ENCODE data around the gene CNEP1R1.
A peak's percentile ranks its signal among the peaks of the same experiment; 100 is the strongest.
"Not testable (repeated sequence)": the region's sequence is repeated elsewhere in the genome, so short reads cannot be mapped to it uniquely, and the experiment has no call there.

Gene CNEP1R1, protein sequence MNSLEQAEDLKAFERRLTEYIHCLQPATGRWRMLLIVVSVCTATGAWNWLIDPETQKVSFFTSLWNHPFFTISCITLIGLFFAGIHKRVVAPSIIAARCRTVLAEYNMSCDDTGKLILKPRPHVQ

DNA sequence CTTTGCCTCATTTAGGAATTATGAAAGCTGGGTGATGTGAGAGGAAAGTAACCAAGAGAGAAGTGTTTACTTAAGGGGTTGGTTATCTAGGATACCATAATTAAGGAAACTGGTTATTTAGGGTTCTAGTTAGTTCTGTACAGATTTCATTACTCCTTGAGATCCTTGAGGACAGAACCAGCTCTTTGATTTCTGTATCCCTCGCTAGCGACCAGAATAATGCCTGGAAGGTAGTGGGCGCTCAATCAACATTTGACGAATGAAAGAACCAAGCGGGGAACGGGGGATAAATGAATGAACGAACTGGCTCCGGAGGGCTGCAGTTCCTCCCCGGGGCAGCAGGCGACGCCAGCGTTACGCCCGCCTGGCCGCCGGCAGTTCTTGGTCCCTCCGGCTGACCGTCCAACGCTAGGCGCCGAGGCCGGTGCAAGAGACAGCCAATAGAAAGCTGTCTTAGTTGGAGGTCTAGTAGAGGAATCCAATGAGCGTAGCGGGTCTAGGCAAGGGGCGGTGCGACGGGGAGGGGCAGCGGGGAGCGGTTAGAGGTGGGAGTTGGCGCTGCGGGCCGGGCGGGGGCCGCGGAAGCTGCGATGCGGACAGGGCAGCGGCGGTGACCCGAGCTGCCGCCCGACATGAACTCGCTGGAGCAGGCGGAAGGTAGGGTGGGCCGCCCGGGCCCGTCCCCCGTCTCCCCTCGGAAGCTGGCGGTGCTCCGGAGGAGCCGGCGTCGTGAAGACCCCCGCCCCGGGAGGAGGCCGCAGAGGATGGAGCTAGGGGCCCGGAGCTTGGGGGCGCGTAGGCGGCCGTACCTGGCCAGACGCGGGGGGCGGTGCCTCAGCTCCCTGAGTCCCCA is at the start of gene CNEP1R1:
Gene CNEP1R1, plus strand, starts transcription at position 542 of the 853 bp plus-strand sequence. Its CDS starts 91 bp downstream, at position 633.
- peak; percentile 97 for DNase-seq (ENCODE audit: low spot score)

DNA sequence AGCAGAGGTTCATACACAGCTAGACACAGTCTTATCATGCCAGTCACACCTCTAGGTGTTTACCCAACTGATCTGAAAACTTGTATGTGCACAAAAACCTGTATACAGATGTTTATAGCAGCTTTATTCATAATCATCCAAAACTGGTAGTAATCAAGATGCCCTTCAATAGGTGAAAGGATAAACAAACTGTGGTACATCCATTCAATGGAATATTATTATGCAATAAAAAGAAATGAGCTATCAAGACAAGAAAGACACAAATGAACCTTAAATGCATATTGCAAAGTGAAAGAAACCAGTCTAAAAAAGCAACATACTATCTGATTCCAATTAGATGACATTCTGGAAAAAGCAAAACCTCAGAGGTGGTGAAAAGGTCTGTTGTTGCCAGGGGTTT is 47.6 kb upstream of the CNEP1R1 start:
- DNase-seq (ENCODE audit: low spot score), result no peak

DNA sequence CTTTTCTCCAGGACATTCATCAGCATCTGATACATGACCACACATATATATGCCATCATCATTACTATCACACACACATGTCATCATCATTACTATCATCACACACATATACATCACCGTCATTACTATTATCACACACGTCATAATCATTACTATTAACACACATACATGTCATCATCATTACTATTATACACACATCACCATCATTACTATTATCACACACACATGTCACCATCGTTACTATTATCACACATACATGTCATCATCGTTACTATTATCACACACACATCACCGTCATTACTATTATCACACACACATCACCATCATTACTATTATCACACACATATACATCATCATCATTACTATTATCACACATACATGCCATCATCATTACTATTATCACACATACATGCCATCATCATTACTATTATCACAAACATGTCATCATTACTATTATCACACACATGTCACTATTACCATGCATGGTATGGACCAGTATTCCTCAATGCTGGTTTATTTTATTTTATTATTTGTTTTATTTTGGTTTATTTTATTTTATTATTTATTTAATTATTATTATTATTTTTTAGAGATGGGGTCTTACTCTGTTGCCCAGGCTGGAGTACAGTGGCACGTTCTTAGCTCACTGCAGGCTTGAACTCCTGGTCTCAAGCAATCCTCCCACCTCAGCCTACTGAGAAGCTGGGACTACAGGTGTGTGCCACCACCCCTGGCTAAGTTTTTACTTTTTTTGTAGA is 46.3 kb upstream of the CNEP1R1 start:
- no peak for DNase-seq (ENCODE audit: low spot score)

DNA sequence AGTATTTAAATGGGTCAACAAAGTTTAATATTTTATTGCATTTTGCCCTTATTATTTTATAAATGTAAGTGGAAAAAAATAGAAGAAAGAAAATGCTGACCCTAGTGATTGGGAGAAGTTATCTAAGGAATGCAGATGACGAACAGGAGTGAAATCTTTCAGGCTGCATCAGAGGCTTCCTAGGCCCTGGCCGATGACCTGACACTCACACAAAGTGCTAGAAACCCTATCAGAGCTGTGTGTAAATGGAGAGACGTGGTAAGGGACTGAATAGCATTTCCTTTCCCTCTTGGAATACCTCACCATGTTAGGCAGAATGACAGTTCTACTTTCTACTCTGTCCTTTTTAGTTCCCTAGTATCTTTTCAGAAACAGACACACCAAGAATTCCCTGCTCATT is 44.9 kb upstream of the CNEP1R1 start:
- no peak for DNase-seq (ENCODE audit: low spot score)

DNA sequence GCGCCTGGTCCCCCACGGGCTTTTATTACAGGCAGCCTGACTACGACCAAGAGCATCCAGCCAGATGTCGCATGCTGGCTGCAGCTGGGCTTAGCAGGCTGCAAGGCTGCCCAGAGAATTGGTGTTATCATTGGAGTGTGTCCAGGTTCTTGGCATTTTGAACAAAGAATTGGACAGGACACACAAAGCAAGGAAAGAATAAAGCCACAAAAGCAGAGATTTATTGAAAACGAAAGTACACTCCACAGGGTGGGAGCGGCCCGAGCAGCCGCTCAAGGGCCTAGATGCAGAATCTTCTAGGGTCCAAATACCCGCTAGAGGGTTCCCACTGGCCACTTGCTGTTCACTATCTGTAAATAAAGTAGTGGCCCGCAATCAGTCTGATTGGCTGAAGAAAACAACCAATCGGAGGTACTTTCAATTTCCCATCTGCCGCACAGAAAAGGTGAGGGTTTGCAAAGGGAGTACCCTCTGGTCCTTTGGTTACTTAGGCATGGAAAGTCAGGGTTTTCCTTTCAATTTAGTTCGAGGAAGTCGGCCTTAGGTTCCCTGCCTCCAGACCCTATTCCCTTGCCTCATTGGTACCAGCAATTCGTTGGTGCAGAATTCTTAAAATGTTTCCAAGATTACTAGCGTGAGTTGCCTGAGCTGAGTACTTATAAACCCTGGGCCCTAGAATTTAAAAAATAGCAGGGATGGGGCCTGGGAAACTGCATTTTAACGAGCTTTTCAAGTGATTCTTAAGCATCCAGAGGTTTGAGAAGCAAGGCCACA is 38.5 kb upstream of the CNEP1R1 start:
- DNase-seq (ENCODE audit: low spot score), result no peak

DNA sequence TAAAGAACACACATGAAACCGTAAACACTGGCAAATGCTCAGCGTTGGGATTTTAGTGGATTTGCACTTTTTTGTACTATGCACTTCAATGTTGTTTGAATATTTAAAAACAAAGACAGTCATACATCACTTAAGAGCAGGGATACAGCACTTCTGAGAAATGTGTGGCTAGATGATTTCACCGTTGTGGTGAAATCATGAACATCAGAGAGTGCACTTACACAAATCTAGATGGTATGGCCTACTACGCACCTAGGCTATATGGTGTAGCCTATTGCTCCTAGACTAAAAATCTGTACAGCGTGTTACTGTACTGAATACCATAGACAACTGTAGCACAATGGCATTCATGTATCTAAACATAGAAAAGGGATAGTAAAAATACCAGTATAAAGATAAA is 37.6 kb upstream of the CNEP1R1 start:
- DNase-seq (ENCODE audit: low spot score), result no peak

DNA sequence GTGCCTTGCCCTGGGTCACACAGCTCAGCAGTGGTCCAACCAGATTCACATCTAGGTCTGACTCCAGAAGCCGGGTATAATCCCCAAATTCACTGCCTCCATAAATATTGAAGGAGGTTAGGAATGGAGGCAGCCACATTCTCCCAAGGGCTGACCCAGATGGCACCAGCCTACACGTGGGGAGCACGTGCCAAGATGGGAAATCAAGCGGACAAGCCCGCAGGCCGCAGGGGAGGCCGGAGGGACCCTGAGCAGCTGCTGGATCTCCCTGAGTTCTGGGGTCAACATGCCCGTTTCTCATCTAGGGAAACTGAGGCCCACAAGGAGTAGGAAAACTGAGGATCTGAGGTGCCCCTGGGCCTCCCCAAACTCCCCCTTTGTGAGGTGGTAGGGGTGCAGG is 32.2 kb upstream of the CNEP1R1 start:
- DNase-seq (ENCODE audit: low spot score), result no peak

DNA sequence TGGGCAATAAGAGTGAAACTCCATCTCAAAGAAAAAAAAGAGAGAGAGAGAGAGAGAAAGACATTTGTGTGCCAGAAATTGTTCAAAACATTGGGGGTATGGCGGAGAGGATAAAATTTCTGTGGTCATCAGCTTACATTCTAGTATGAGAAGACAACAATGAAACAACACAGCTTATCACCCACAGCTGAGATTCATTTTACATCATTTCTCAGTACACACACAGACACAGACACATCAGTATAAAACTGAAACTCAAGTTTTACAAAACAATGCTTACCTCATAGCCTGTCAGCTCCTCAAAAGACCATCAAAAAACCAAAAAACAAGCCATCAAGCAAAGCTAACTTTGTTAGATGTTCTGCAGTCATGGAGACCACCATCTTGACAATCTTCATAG is 31.4 kb upstream of the CNEP1R1 start:
- DNase-seq (ENCODE audit: low spot score), result no peak

DNA sequence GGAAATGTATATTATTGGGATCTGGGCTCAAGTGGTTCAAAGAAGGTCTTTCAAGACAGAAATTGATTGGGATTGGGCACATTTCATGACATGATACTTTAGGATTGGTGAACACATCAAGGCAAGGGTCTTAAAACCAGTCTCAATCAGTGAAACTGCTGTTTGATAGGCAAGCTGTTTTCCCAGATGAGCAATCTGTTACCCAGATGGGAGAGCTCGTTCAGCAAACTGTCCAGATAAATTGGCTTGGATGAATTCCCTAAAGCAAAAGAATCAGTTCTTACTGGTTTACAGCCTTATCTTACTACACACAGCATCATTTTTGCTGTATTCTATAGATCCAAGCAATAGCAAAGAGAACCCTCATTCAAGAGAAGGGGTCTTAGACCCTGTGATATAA is 31.0 kb upstream of the CNEP1R1 start:
- DNase-seq (ENCODE audit: low spot score), result no peak

DNA sequence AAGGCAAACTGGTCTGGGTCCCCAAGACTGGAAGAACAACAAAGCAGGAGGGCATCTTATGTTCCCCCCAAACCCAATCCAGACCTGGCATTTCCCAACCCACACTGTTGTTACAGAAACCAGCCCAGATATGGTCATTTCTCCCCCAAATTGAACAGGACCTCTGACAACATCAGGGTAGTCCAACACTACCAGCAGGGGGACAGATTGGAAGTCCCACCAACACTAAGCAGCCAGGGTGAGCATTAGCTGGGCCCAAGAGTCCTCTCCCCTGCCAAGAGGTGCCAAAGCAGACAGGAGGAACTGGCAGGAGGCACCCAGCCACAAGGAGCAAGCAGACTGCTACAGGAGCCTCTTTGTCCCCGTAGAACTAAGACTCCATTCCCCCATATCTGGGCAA is 29.3 kb upstream of the CNEP1R1 start:
- DNase-seq (ENCODE audit: low spot score), result no peak

DNA sequence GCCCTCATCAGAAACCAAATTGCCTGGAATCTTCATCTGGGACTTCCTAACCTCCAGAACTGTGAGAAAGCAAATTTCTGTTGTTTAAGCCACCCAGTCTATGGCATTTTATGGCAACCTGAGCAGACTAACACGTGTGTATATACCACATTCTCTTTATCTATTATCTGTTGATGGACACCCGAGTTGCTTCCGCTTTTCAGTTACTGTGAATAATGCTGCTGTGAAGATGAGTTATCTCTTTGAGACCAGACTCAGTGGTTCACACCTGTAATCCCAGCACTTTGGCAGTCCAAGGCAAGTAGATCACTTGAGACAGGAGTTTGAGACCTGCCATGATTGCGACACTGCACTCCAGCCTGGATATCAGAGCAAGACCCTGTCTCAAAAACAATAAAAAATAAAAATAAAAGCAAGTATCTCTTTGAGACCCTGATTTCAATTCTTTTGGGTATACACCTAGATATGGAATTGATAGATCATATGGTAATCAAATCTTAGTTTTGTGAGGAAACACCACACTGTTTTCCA is 27.2 kb upstream of the CNEP1R1 start:
- DNase-seq (ENCODE audit: low spot score), result no peak

DNA sequence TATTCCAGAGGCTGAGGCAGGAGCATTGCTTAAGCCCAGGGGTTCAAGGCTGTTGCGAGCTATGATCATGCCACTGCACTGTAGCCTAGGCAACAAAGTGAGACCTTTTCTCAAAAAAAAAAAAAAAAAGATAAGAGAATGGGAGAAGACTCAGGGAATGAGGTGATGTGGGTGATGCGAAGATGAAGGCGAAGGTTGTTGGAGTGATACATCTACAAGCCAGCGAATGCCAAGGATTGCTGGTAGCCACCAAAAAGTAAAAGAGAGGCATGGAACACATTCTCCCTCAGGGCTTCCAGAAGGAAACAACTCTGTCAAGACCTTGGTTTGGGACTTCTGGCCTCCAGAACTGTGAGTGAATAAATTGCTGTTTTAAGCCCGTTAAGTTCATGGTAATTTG is 26.0 kb upstream of the CNEP1R1 start:
- DNase-seq (ENCODE audit: low spot score), result no peak

DNA sequence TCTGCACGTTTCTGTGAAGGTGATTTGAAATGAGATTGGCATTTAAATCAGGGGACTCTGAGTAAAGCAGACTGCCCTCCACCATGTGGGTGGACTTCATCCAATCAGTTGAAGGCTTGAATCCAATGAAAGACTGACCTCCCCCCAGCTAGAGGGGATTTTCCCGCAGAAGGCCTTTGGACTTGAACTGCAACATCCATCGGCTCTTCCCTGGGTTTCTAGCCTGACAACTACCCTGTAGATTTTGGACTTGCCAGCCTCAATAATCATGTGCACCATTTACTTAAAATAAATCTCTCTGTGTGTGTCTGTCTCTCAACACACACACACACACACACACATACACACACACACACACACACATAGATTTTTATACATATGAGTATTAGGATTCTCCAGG is 23.9 kb upstream of the CNEP1R1 start:
- no peak for DNase-seq (ENCODE audit: low spot score)

DNA sequence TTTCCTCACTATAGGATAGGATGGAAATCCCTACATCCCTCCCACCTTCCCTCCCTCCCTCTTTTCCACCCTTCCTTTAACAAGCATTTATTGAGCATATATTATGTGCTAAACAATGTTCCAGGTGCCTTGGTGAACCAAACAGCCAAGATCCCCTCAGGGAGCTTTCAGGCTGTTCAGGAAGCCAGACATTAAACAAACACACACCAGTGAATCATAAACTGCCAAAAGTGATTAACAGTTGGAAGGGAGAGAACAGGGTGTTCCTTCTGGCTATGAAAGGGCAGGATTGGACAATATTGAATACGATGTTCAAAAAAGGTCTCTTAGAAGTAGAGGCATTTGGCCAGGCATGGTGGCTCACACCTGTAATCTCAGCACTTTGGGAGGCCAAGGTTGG is 22.8 kb upstream of the CNEP1R1 start:
- no peak for DNase-seq (ENCODE audit: low spot score)

DNA sequence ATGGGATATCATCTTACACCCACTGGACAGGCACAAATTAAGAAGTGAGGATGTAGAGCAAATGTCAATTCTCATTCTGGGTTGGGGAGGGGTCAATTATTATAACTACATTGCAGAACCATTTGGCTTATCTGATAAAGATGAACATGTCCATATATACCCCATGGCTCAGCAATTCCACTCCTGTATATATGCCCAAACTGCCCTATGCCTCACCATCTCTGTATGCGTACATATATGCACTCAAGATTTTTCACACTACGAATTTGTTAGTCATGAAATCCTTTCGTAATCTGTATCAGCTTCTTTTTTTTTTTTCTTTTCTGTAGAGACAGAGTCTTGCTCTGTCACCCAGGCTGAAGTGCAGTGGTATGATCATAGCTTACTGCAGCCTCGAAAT is 20.8 kb upstream of the CNEP1R1 start:
- DNase-seq (ENCODE audit: low spot score), result no peak

DNA sequence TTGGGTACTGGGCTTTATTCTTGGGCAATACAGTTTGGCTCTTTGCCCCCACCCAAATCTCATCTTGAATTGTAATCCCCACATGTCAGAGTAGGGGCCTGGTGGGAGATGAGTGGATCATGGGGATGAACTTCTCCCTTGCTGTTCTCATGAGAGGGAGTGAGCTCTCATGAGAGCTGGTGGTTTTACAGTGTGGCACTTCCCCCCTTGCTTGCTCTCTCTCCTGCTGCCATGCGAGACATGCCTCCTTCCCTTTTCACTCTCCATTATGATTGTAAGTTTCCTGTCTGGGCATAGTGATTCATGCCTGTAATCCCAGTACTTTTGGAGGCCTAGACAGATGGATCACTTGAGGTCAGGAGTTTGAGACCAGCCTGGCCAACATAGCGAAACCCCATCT is 18.1 kb upstream of the CNEP1R1 start:
- no peak for DNase-seq (ENCODE audit: low spot score)

DNA sequence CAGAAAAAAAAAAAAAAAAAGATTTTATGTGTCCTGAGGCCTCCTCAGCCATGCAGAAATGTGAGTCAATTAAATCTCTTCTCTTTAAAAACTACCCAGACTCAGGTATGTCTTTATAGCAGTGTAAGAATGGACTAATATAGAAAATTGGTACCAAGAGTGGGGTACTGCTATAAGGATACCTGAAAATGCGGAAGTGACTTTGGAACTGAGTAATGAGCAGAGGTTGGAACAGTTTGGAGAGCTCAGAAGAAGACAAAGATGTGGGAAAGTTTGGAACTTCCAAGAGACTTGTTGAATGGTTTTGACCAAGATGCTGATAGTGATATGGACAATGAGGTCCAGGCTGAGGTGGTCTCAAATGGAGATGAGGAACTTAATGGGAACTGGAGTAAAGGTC is 17.3 kb upstream of the CNEP1R1 start:
- DNase-seq (ENCODE audit: low spot score), result no peak

DNA sequence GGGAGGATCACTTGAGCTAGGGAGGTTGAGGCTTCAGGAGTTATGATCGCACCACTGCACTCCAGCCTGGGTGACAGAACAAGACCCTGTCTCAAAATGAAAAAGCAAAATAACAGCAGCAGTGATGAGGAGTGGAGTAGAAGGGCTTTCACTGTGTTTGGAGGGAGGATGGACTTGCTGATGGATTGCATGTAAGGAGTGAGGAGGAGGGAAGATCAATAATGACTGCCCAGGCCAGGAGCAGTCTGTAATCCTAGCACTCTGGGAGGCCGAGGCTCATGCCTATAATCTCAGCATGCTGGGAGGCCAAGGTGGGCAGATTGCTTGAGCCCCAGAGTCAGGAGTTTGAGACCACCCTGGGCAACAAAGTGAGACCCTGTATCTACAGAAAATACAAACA is 14.8 kb upstream of the CNEP1R1 start:
- no peak for DNase-seq (ENCODE audit: low spot score)

DNA sequence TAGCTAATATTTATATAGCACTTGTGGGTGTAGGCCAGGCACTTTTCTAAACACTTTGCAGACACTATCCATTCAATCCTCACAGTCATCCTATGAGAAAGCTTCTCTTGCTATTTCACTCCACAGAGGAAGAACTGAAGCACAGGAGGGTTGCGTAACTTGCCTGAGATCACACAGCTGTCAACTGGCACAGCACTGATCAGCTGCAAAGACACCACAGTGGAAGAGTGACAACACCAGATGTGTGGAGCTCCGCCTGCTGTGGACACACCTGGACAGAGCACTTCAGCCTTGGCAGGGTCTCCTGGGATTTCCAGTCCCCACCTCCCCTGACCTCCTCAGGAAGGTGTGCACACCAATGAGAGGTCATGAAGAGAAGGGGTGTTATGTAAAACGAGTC is 13.3 kb upstream of the CNEP1R1 start:
- DNase-seq (ENCODE audit: low spot score), result no peak

DNA sequence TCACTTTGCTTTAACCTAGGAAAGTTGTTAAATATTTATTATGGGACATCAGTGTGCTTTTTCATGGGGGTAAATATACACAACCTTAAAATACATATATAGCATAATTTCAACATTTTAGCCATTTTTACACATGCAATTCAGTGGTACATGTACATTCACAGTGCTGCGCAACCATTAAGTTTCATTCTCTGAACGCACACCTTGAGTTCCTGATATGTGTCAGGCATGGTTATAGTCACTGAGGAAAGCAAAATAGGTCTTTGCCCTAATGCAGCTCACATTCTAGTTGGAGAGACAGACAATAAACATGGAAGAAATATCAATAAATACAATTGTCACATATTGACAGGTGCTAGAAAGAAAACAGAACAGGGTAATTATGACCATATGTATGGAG is 12.8 kb upstream of the CNEP1R1 start:
- DNase-seq (ENCODE audit: low spot score), result no peak

DNA sequence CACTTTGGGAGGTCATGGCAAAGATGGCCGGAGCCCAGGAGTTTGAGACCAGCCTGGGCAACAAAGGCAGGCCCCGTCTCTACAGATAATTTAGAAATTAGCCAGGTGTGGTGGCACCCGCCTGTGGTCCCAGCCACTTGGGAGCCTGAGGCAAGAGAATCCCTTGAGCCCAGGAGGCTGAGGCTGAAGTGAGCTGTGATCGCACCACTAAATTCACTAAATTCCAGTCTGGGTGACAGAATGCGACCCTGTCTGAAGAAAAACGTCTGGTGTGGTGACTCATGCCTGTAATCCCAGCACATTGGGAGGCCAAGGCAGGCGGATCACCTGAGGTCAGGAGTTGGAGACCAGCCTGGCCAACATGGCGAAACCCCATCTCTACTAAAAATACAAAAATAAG is 10.8 kb upstream of the CNEP1R1 start:
- not testable (repeated sequence) for DNase-seq (ENCODE audit: low spot score)

DNA sequence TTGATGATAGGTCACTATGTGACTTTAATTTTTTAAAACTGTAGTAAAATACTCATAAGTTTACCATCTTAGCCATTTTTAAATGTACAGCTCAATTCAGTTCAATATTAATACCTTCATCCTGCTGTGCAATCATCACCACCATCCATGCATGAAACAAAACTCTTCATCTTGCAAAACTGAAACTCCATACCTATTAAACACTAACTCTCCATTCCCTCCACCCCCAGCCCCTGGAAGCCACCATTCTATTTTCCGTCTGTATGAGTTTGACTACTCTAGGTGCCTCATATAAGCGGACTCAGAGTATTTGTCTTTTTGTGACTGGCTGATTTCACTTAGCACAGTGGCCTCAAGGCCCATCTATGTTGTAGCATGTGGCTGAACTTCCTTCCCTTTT is 9.4 kb upstream of the CNEP1R1 start:
- no peak for DNase-seq (ENCODE audit: low spot score)

Data from CD4-positive, alpha-beta T cell treated with Interleukin-15 for 4 hours (primary cell).